Karpas-422 (cell line): ENCODE measurements around the gene DNMT3A. TPM values are rescaled to one million over a fixed set of nuclear protein-coding genes. Genes with fewer than 3 reads are reported as not detected.

Experiments used
- DNase-seq: peaks from one replicate; pipeline ENCODE4 v3.0.0-alpha.2; 2015
- H2AFZ ChIP-seq: fragments of 200-600 bp; sonication (generic); 2 replicates; pipeline ENCODE4 v1.6.1; 2014; ENCODE audit warnings: antibody characterized with exemption, low read length, mixed read lengths
- H3K27ac ChIP-seq: fragments of 200-600 bp; sonication (generic); 2 replicates; pipeline ENCODE4 v1.5.1; 2014; ENCODE audit warnings: mild to moderate bottlenecking, low read length, moderate library complexity
- H3K27me3 ChIP-seq: fragments of 200-600 bp; sonication (generic); 2 replicates; pipeline ENCODE4 v1.6.1; 2014; ENCODE audit warnings: low read length, mixed read lengths
- H3K36me3 ChIP-seq: fragments of 200-600 bp; sonication (generic); 2 replicates; pipeline ENCODE4 v1.6.1; 2014; ENCODE audit warnings: low read length, mixed read lengths; ENCODE audit not compliant: insufficient read depth
- H3K4me1 ChIP-seq: fragments of 200-600 bp; sonication (generic); 2 replicates; pipeline ENCODE4 v1.6.1; 2014; ENCODE audit warnings: mild to moderate bottlenecking, low read length, mixed read lengths
- H3K4me2 ChIP-seq: fragments of 200-600 bp; sonication (generic); 2 replicates; pipeline ENCODE4 v1.6.1; 2014; ENCODE audit warnings: low read length, low read depth, mild to moderate bottlenecking; ENCODE audit not compliant: poor library complexity, severe bottlenecking
- H3K4me3 ChIP-seq: fragments of 200-600 bp; sonication (generic); 2 replicates; pipeline ENCODE4 v1.5.1; 2014; ENCODE audit warnings: mild to moderate bottlenecking, antibody characterized with exemption, low read length, mixed read lengths
- H3K79me2 ChIP-seq: fragments of 200-600 bp; sonication (generic); 2 replicates; pipeline ENCODE4 v1.6.1; 2014; ENCODE audit warnings: mild to moderate bottlenecking, low read length, mixed read lengths
- H3K9ac ChIP-seq: fragments of 200-600 bp; sonication (generic); 2 replicates; pipeline ENCODE4 v1.6.0; 2014; ENCODE audit warnings: low read length
- H3K9me2 ChIP-seq: fragments of 200-600 bp; sonication (generic), shearing (Covaris generic); replicated peaks from 2 replicates; pipeline ENCODE4 v1.6.0; 2014; ENCODE audit warnings: mild to moderate bottlenecking, low read length, moderate library complexity; ENCODE audit not compliant: insufficient read depth
- H3K9me3 ChIP-seq: fragments of 300-700, 200-600 bp; sonication (generic); 2 replicates; pipeline ENCODE4 v1.6.1; 2014; ENCODE audit warnings: low read length, mixed read lengths
- H4K20me1 ChIP-seq: fragments of 200-600 bp; sonication (generic); 2 replicates; pipeline ENCODE4 v1.6.1; 2014; ENCODE audit warnings: mild to moderate bottlenecking, antibody characterized with exemption, low read length, low read depth; ENCODE audit not compliant: insufficient read depth
- total RNA-seq: library from RNA; depleted of rRNA; stranded (reverse); fragments of >200 nt; shearing (Covaris generic); gene quantifications from 2 replicates; pipeline ENCODE4 v1.2.3, GENCODE V29; 2014; ENCODE audit warnings: low replicate concordance

DNMT3A gene
- total RNA-seq, 1 experiment from 2014 or later, result 0.97 TPM

GRCh38 chr2:25380586-25381375 lies 39.1 kb upstream of the DNMT3A start:
- Histone ChIP-seq H3K9ac (no peak overlapping the region), H3K27ac (no peak overlapping the region), H3K9me2 (no peaks in the 10 kb centered on the region), H3K4me3 (no peak overlapping the region), H3K27me3 (no peaks in the 10 kb centered on the region), H3K36me3 (no peaks in the 10 kb centered on the region), H3K79me2 (no peaks in the 10 kb centered on the region), H3K4me1 (peaks cover 10% of the 10 kb centered on the region), H2AFZ (no peak overlapping the region), H4K20me1 (no peaks in the 10 kb centered on the region), H3K4me2 (no peak overlapping the region), H3K9me3 (no peaks in the 10 kb centered on the region)
- no peak for DNase-seq

- H2AFZ ChIP-seq, result no peak overlapping the region
- no peaks in the 10 kb centered on the region for H3K9me2 ChIP-seq
- no peaks in the 10 kb centered on the region for H3K27me3 ChIP-seq
- no peaks in the 10 kb centered on the region for H3K36me3 ChIP-seq
- H3K4me2 ChIP-seq, result no peak overlapping the region
- no peaks in the 10 kb centered on the region for H3K9me3 ChIP-seq
- no peaks in the 10 kb centered on the region for H4K20me1 ChIP-seq
- no peaks in the 10 kb centered on the region for H3K79me2 ChIP-seq
- DNase-seq, result no peak
- H3K9ac ChIP-seq, result no peak overlapping the region
- no peak overlapping the region for H3K4me3 ChIP-seq
- no peak overlapping the region for H3K27ac ChIP-seq
- H3K4me1 ChIP-seq, result peaks cover 10% of the 10 kb centered on the region
These were observed 38.3 kb upstream of the DNMT3A start for GRCh38 chr2:25380023-25380422.

- Histone ChIP-seq H3K27me3 (no peaks in the 10 kb centered on the region), H4K20me1 (no peaks in the 10 kb centered on the region), H3K9me3 (no peaks in the 10 kb centered on the region), H3K36me3 (no peaks in the 10 kb centered on the region), H3K79me2 (no peaks in the 10 kb centered on the region), H3K4me3 (no peak overlapping the region), H3K27ac (no peak overlapping the region), H3K9ac (no peak overlapping the region), H2AFZ (no peak overlapping the region), H3K4me2 (no peak overlapping the region), H3K9me2 (no peaks in the 10 kb centered on the region), H3K4me1 (peaks cover 10% of the 10 kb centered on the region)
- DNase-seq, result no peak
These were observed 37.8 kb upstream of the DNMT3A start for GRCh38 chr2:25379535-25379934.

GRCh38 chr2:25378731-25379490 lies 37.2 kb upstream of the DNMT3A start:
- Histone ChIP-seq H3K4me1 (peaks cover 10% of the 10 kb centered on the region), H2AFZ (no peak overlapping the region)
- no peak for DNase-seq

GRCh38 chr2:25377822-25378421 lies 36.2 kb upstream of the DNMT3A start:
- Histone ChIP-seq H3K27ac (no peak overlapping the region), H4K20me1 (no peaks in the 10 kb centered on the region), H3K36me3 (no peaks in the 10 kb centered on the region), H3K4me1 (peaks cover 10% of the 10 kb centered on the region), H3K79me2 (no peaks in the 10 kb centered on the region), H3K4me3 (no peak overlapping the region), H3K9me3 (no peaks in the 10 kb centered on the region), H3K4me2 (no peak overlapping the region), H2AFZ (no peak overlapping the region), H3K9ac (no peak overlapping the region), H3K9me2 (no peaks in the 10 kb centered on the region), H3K27me3 (no peaks in the 10 kb centered on the region)
- no peak for DNase-seq

More at GRCh38 chr2:25378731-25379490, 37.2 kb upstream of the DNMT3A start:
- Histone ChIP-seq H3K9me3 (no peaks in the 10 kb centered on the region), H4K20me1 (no peaks in the 10 kb centered on the region), H3K4me2 (no peak overlapping the region), H3K27ac (no peak overlapping the region), H3K4me3 (no peak overlapping the region), H3K27me3 (no peaks in the 10 kb centered on the region), H3K9ac (no peak overlapping the region), H3K79me2 (no peaks in the 10 kb centered on the region), H3K36me3 (no peaks in the 10 kb centered on the region), H3K9me2 (no peaks in the 10 kb centered on the region)

GRCh38 chr2:25376750-25377621 lies 35.3 kb upstream of the DNMT3A start:
- Histone ChIP-seq H3K36me3 (no peaks in the 10 kb centered on the region), H3K9ac (peak overlapping the region; percentile 49), H3K9me2 (no peaks in the 10 kb centered on the region), H3K27me3 (no peaks in the 10 kb centered on the region), H3K9me3 (no peaks in the 10 kb centered on the region), H3K4me3 (peak overlapping the region; percentile 39; the same call in 1 of the 2 replicates), H3K4me2 (peak overlapping the region; percentile 62), H4K20me1 (no peaks in the 10 kb centered on the region), H3K79me2 (no peaks in the 10 kb centered on the region), H2AFZ (peak overlapping the region; percentile 65; the same call in 1 of the 2 replicates), H3K27ac (no peak overlapping the region), H3K4me1 (peaks cover 10% of the 10 kb centered on the region)
- peak; percentile 93 for DNase-seq

- Histone ChIP-seq H3K4me1 (peaks cover 10% of the 10 kb centered on the region), H3K36me3 (no peaks in the 10 kb centered on the region), H3K27me3 (no peaks in the 10 kb centered on the region), H3K27ac (no peak overlapping the region), H4K20me1 (no peaks in the 10 kb centered on the region), H3K4me3 (no peak overlapping the region), H3K4me2 (peak overlapping the region; percentile 62), H2AFZ (no peak overlapping the region), H3K9me2 (no peaks in the 10 kb centered on the region), H3K9ac (no peak overlapping the region), H3K79me2 (no peaks in the 10 kb centered on the region), H3K9me3 (no peaks in the 10 kb centered on the region)
- DNase-seq, result no peak
These were observed 34.3 kb upstream of the DNMT3A start for GRCh38 chr2:25375989-25376545.
